ENCODE measurements around the gene IDH3B. TPM values are rescaled to one million over a fixed set of nuclear protein-coding genes. Genes with fewer than 3 reads are reported as not detected.

Gene IDH3B
- total and polyA plus RNA-seq, 2 of the 13 experiments (the other 11 are each of a cell fraction or from before 2014, with no cell fraction given), result 215 to 254 TPM

DNA sequence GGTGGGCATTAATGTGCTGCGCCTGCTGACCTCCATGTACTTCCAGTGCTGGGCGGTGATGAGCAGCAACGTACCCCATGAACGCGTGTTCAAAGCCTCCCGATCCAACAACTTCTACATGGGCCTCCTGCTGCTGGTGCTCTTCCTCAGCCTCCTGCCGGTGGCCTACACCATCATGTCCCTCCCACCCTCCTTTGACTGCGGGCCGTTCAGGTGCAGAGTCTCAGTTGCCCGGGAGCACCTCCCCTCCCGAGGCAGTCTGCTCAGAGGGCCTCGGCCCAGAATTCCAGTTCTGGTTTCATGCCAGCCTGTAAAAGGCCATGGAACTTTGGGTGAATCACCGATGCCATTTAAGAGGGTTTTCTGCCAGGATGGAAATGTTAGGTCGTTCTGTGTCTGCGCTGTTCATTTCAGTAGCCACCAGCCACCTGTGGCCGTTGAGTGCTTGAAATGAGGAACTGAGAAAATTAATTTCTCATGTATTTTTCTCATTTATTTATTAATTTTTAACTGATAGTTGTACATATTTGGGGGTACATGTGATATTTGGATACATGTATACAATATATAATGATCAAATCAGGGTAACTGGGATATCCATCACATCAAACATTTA lies 46.8 kb downstream of the IDH3B start:
- Histone ChIP-seq H3K4me3 (replicated peaks in 1 of 3; ENCODE audit: insufficient read depth in 1 of 3, low read depth in 2 of 3, low read length in 3 of 3) (no peak overlapping the region), H3K36me3 (replicated peaks in 1 of 2; ENCODE audit: control insufficient read depth in 1 of 2, insufficient read depth in 2 of 2, low read length in 2 of 2) (no peaks in the 10 kb centered on the region), H3K4me1 (ENCODE audit: insufficient read depth, low read length) (no peaks in the 10 kb centered on the region), H2AFZ (ENCODE audit: low read length) (no peak overlapping the region), H3K9ac (ENCODE audit: insufficient read depth, low read depth, low read length) (no peak overlapping the region), H3K4me2 (ENCODE audit: low read depth, low read length) (no peak overlapping the region), H3K79me2 (ENCODE audit: insufficient read depth, low read length) (no peaks in the 10 kb centered on the region), H3K9me3 (ENCODE audit: low read length) (no peaks in the 10 kb centered on the region), H4K20me1 (ENCODE audit: insufficient read depth, low read length) (no peaks in the 10 kb centered on the region), H3K27me3 (ENCODE audit: control insufficient read depth in 1 of 2, insufficient read depth in 2 of 2, low read length in 2 of 2) (peaks cover 5 to 46% of the 10 kb centered on the region in 2 experiments), H3K27ac (ENCODE audit: extremely low read length, insufficient read depth, low read length) (no peak overlapping the region)
- ATAC-seq (no peak; the same call in 2 of the 3 replicates), DNase-seq (ENCODE audit: low spot score) (no peak), FAIRE-seq (no peak)
- intact Hi-C loops (cut with micrococcal nuclease; ENCODE audit: unreplicated experiment) (no loop called here), in situ Hi-C loops (cut with HindIII; ENCODE audit: extremely low pct_ligation_motif_present, low pct_unique_long_range_greater_than_20kb) (no loop called here)
- TF ChIP-seq, protein P1, sequence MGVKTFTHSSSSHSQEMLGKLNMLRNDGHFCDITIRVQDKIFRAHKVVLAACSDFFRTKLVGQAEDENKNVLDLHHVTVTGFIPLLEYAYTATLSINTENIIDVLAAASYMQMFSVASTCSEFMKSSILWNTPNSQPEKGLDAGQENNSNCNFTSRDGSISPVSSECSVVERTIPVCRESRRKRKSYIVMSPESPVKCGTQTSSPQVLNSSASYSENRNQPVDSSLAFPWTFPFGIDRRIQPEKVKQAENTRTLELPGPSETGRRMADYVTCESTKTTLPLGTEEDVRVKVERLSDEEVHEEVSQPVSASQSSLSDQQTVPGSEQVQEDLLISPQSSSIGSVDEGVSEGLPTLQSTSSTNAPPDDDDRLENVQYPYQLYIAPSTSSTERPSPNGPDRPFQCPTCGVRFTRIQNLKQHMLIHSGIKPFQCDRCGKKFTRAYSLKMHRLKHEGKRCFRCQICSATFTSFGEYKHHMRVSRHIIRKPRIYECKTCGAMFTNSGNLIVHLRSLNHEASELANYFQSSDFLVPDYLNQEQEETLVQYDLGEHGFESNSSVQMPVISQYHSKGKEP (CRISPR knock-in tag; IDR thresholded peaks at IDR 0.05), result no peak
- TF ChIP-seq ZNF678 (CRISPR knock-in tag; IDR thresholded peaks at IDR 0.05), result no peak
- ChIA-PET CTCF (ENCODE audit: low intra/inter-chr PET ratio, low total read pairs) (no interaction called here), POLR2A (no interaction called here)
- 46% methylated on average over 16 of the region's 16 CpGs for WGBS (ENCODE audit: low lambda C conversion rate)
- no TSS peak for BruUV-seq (replicated peaks)

DNA sequence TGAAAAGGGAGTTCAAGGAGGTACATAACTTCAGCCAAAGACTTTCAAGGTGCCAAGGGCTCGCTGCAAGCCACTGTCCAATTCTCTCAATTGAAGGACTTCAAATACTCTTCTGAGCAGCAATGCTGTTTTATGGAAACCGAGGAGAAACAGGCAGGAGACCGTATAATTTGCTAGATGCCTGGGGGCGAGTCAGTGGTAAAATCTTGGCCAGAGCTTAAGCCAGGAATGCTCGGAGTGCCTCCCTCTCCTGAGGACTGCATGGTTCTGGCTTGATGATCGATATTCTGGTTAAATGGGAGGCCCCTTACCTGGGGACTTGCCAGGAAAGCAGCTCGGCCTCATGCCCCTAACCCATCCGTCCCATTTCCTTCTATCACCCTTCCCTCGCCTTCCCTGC lies 47.4 kb downstream of the IDH3B start:
- Histone ChIP-seq H3K9me3 (ENCODE audit: low read length) (no peaks in the 10 kb centered on the region), H3K27ac (ENCODE audit: extremely low read length, insufficient read depth, low read length) (no peak overlapping the region), H4K20me1 (ENCODE audit: insufficient read depth, low read length) (no peaks in the 10 kb centered on the region), H3K4me3 (replicated peaks in 1 of 3; ENCODE audit: insufficient read depth in 1 of 3, low read depth in 2 of 3, low read length in 3 of 3) (no peak overlapping the region), H3K9ac (ENCODE audit: insufficient read depth, low read depth, low read length) (no peak overlapping the region), H3K4me2 (ENCODE audit: low read depth, low read length) (no peak overlapping the region), H3K79me2 (ENCODE audit: insufficient read depth, low read length) (no peaks in the 10 kb centered on the region), H2AFZ (ENCODE audit: low read length) (no peak overlapping the region), H3K36me3 (replicated peaks in 1 of 2; ENCODE audit: control insufficient read depth in 1 of 2, insufficient read depth in 2 of 2, low read length in 2 of 2) (no peaks in the 10 kb centered on the region), H3K4me1 (ENCODE audit: insufficient read depth, low read length) (no peaks in the 10 kb centered on the region), H3K27me3 (ENCODE audit: control insufficient read depth in 1 of 2, insufficient read depth in 2 of 2, low read length in 2 of 2) (peaks cover 5 to 46% of the 10 kb centered on the region in 2 experiments)
- no peak for ATAC-seq
- WGBS (ENCODE audit: low lambda C conversion rate), result 15% methylated on average over 9 of the region's 9 CpGs
- intact Hi-C loops (cut with micrococcal nuclease; ENCODE audit: unreplicated experiment) (no loop called here), in situ Hi-C loops (cut with HindIII; ENCODE audit: extremely low pct_ligation_motif_present, low pct_unique_long_range_greater_than_20kb) (no loop called here)
- CTCF ChIA-PET (ENCODE audit: low intra/inter-chr PET ratio, low total read pairs), result no interaction called here
- FAIRE-seq, result no peak
- DNase-seq (ENCODE audit: low spot score), result no peak
- POLR2A ChIA-PET, result no interaction called here
- no TSS peak for BruUV-seq (replicated peaks)
- no peak for TF ChIP-seq IRF2 (CRISPR knock-in tag; IDR thresholded peaks at IDR 0.05)
- no peak for TF ChIP-seq ZNF33A (CRISPR knock-in tag; IDR thresholded peaks at IDR 0.05; ENCODE audit: borderline replicate concordance)
- no peak for TF ChIP-seq CBX5 (CRISPR knock-in tag; IDR thresholded peaks at IDR 0.05; ENCODE audit: borderline replicate concordance)
- TF ChIP-seq, protein P2, sequence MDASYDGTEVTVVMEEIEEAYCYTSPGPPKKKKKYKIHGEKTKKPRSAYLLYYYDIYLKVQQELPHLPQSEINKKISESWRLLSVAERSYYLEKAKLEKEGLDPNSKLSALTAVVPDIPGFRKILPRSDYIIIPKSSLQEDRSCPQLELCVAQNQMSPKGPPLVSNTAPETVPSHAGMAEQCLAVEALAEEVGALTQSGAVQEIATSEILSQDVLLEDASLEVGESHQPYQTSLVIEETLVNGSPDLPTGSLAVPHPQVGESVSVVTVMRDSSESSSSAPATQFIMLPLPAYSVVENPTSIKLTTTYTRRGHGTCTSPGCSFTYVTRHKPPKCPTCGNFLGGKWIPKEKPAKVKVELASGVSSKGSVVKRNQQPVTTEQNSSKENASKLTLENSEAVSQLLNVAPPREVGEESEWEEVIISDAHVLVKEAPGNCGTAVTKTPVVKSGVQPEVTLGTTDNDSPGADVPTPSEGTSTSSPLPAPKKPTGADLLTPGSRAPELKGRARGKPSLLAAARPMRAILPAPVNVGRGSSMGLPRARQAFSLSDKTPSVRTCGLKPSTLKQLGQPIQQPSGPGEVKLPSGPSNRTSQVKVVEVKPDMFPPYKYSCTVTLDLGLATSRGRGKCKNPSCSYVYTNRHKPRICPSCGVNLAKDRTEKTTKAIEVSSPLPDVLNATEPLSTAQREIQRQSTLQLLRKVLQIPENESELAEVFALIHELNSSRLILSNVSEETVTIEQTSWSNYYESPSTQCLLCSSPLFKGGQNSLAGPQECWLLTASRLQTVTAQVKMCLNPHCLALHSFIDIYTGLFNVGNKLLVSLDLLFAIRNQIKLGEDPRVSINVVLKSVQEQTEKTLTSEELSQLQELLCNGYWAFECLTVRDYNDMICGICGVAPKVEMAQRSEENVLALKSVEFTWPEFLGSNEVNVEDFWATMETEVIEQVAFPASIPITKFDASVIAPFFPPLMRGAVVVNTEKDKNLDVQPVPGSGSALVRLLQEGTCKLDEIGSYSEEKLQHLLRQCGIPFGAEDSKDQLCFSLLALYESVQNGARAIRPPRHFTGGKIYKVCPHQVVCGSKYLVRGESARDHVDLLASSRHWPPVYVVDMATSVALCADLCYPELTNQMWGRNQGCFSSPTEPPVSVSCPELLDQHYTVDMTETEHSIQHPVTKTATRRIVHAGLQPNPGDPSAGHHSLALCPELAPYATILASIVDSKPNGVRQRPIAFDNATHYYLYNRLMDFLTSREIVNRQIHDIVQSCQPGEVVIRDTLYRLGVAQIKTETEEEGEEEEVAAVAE (CRISPR knock-in tag; IDR thresholded peaks at IDR 0.05; ENCODE audit: borderline replicate concordance), result no peak
- TF ChIP-seq, protein P3, sequence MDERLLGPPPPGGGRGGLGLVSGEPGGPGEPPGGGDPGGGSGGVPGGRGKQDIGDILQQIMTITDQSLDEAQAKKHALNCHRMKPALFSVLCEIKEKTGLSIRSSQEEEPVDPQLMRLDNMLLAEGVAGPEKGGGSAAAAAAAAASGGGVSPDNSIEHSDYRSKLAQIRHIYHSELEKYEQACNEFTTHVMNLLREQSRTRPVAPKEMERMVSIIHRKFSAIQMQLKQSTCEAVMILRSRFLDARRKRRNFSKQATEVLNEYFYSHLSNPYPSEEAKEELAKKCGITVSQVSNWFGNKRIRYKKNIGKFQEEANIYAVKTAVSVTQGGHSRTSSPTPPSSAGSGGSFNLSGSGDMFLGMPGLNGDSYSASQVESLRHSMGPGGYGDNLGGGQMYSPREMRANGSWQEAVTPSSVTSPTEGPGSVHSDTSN (CRISPR knock-in tag; IDR thresholded peaks at IDR 0.05), result no peak
- TF ChIP-seq, protein P4, sequence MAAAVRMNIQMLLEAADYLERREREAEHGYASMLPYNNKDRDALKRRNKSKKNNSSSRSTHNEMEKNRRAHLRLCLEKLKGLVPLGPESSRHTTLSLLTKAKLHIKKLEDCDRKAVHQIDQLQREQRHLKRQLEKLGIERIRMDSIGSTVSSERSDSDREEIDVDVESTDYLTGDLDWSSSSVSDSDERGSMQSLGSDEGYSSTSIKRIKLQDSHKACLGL (CRISPR knock-in tag; IDR thresholded peaks at IDR 0.05), result no peak

Measured in HepG2 (cell line).